Esophagus muscularis mucosa (tissue), 4 donors: ENCODE results near the gene AAMDC. TPM values are rescaled to one million over a fixed set of nuclear protein-coding genes. Genes with fewer than 3 reads are reported as not detected.

ENCODE experiments used
- DNase-seq: peaks from one replicate; pipeline ENCODE4 v3.0.0-alpha.2; 2017; ENCODE audit errors: extremely low spot score
- H3K27ac ChIP-seq, 4 donors: fragments of 200-600 bp; sonication (generic); replicated peaks in 1 of 4; 1 replicate in 3 of 4; 2 replicates in 1 of 4; pipeline ENCODE4 v1.5.1; 2016 to 2019; ENCODE audit warnings: mild to moderate bottlenecking in 1 of 4
- H3K27me3 ChIP-seq, 4 donors: fragments of 200-600 bp; sonication (generic); one replicate each; pipeline versions ENCODE4 v1.5.1 to v1.6.0; 2016 to 2019
- H3K36me3 ChIP-seq, 4 donors: fragments of 200-600 bp; sonication (generic); one replicate each; pipeline ENCODE4 v1.5.1; 2016 to 2019
- H3K4me1 ChIP-seq, 4 donors: fragments of 200-600 bp; sonication (generic); one replicate each; pipeline ENCODE4 v1.5.1; 2016 to 2019
- H3K4me3 ChIP-seq, 4 donors: fragments of 200-600 bp; sonication (generic); 1 replicate in 2 of 4; 2 replicates in 2 of 4; pipeline ENCODE4 v1.5.1; 2016 to 2019; ENCODE audit warnings: mild to moderate bottlenecking in 4 of 4, moderate library complexity in 1 of 4
- H3K9me3 ChIP-seq, 4 donors: fragments of 200-600 bp; sonication (generic); 1 replicate in 3 of 4; 2 replicates in 1 of 4; pipeline ENCODE4 v1.5.1; 2016 to 2019
- CTCF ChIP-seq, 3 experiments: fragments of 200-600 bp in 2 of 3; fragments of 450-650 bp in 1 of 3; sonication (generic) in 2 of 3; IDR thresholded peaks; one replicate each; pipeline ENCODE4 v1.5.1; 2017 to 2019; ENCODE audit warnings: antibody characterized with exemption in 3 of 3, mild to moderate bottlenecking in 2 of 3, moderate library complexity in 1 of 3
- EP300 ChIP-seq: sonication (generic); formaldehyde crosslinking; IDR thresholded peaks from one replicate; pipeline ENCODE4 v1.6.1; 2017; ENCODE audit warnings: antibody characterized with exemption
- POLR2A ChIP-seq: fragments of 450-650 bp; IDR thresholded peaks from one replicate; pipeline ENCODE4 v1.6.1; 2017; ENCODE audit warnings: antibody characterized with exemption, moderate library complexity, mild to moderate bottlenecking, low read depth
- POLR2AphosphoS5 ChIP-seq, 2 donors: sonication (generic); formaldehyde crosslinking; IDR thresholded peaks; one replicate each; pipeline ENCODE4 v1.6.1; 2017; ENCODE audit warnings: antibody characterized with exemption in 2 of 2
- WGBS: methylation state at CpG from one replicate; pipeline ENCODE4 v1.1.5; 2018; 5-methylcytosine and 5-hydroxymethylcytosine counted together
- intact Hi-C: fragments of 100-400 bp; cut with DNase I; formaldehyde crosslinking; loops from one replicate; pipeline ENCODE4 v1.15.1; 2023
- total RNA-seq, 4 donors: library from RNA; depleted of rRNA; stranded (reverse); fragments of >200 nt; gene quantifications; one replicate each; pipeline versions ENCODE4 v1.1.0 to v1.2.1, GENCODE V29; 2016

AAMDC gene
- total RNA-seq, 4 donors from 2014 or later, result 39.0 to 73.7 (median 68.0) TPM

GRCh38 chr11:77789731-77790476 is 31.0 kb upstream of the AAMDC start:
- intact Hi-C loops, result no loop called here
- WGBS, result 100% methylated on average over 5 of the region's 5 CpGs

GRCh38 chr11:77791301-77791700 is 29.6 kb upstream of the AAMDC start:
- DNase-seq, result no peak
- intact Hi-C loops, result no loop called here
- Histone ChIP-seq H3K36me3 (no peaks in the 10 kb centered on the region), H3K4me3 (no peak overlapping the region), H3K4me1 (peaks cover 5 to 40% (median 18%) of the 10 kb centered on the region in 4 donors), H3K27ac (no peak overlapping the region), H3K27me3 (no peaks in the 10 kb centered on the region), H3K9me3 (no peaks in the 10 kb centered on the region)
- TF ChIP-seq POLR2AphosphoS5 (IDR thresholded peaks at IDR 0.05) (no peak), EP300 (no peak), POLR2A (no peak), CTCF (IDR thresholded peaks at IDR 0.05) (no peak)
- 96% methylated on average over 4 of the region's 4 CpGs for WGBS

More at GRCh38 chr11:77789731-77790476, 31.0 kb upstream of the AAMDC start:
- TF ChIP-seq POLR2A (no peak), EP300 (no peak), CTCF (IDR thresholded peaks at IDR 0.05) (no peak), POLR2AphosphoS5 (IDR thresholded peaks at IDR 0.05) (no peak)
- Histone ChIP-seq H3K27ac (no peak overlapping the region), H3K36me3 (no peaks in the 10 kb centered on the region), H3K9me3 (no peaks in the 10 kb centered on the region), H3K27me3 (no peaks in the 10 kb centered on the region), H3K4me3 (no peak overlapping the region), H3K4me1 (peaks cover 0 to 41% (median 16%) of the 10 kb centered on the region in 4 donors)
- no peak for DNase-seq

GRCh38 chr11:77793972-77794371 is 27.0 kb upstream of the AAMDC start:
- TF ChIP-seq EP300 (no peak), POLR2AphosphoS5 (IDR thresholded peaks at IDR 0.05) (no peak), CTCF (IDR thresholded peaks at IDR 0.05) (no peak), POLR2A (no peak)
- intact Hi-C loops, result no loop called here
- no peaks in the 10 kb centered on the region for H3K27me3 ChIP-seq
- no peaks in the 10 kb centered on the region for H3K9me3 ChIP-seq
- H3K4me1 ChIP-seq, result peaks cover 5 to 21% (median 13%) of the 10 kb centered on the region in 4 donors
- H3K27ac ChIP-seq, result no peak overlapping the region
- no peak overlapping the region for H3K4me3 ChIP-seq
- WGBS, result 95% methylated on average over 2 of the region's 2 CpGs
- DNase-seq, result no peak
- H3K36me3 ChIP-seq, result no peaks in the 10 kb centered on the region

GRCh38 chr11:77799338-77799737 is 21.6 kb upstream of the AAMDC start:
- intact Hi-C loops, result no loop called here
- no peak for DNase-seq
- Histone ChIP-seq H3K27me3 (no peaks in the 10 kb centered on the region), H3K36me3 (peaks cover 0 to 3% (median 0%) of the 10 kb centered on the region in 4 donors), H3K4me3 (no peak overlapping the region), H3K9me3 (no peaks in the 10 kb centered on the region), H3K27ac (no peak overlapping the region), H3K4me1 (peaks cover 5 to 42% (median 26%) of the 10 kb centered on the region in 4 donors)
- TF ChIP-seq POLR2A, result no peak
- no peak for TF ChIP-seq POLR2AphosphoS5 (IDR thresholded peaks at IDR 0.05)
- TF ChIP-seq EP300, result no peak
- TF ChIP-seq CTCF (IDR thresholded peaks at IDR 0.05), result no peak
- 72% methylated on average over 3 of the region's 3 CpGs for WGBS
